UCSD-AML1 (cell line): Measurements from ENCODE around the gene MMP24.
A peak's percentile ranks its signal among the peaks of the same experiment; 100 is the strongest.
"Not testable (repeated sequence)": the region's sequence is repeated elsewhere in the genome, so short reads cannot be mapped to it uniquely, and the experiment has no call there.

Source experiments
- DNase-seq: peaks from one replicate; lab custom pipeline; 2025; ENCODE audit not compliant: unreplicated experiment; lab: John Stamatoyannopoulos, UW

Gene MMP24

DNA sequence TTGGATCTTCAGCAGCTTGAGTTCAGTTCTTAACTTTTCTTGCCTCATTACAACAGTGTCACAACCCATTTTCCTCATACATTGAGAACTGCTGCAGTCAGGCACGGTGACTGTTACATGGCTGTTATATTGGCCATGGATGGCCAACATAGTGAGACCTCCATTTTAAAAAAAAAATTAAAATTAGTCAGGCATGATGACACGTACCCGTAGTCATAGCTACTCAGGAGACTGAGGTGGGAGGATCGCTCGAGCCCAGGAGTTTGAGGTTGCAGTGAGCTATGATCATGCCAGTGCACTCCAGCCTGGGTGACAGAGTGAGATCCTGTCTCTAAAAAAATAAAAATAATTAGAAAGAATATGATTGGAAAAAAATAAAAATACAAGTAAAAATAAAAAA is 9.9 kb upstream of the MMP24 start:
- no peak for DNase-seq

DNA sequence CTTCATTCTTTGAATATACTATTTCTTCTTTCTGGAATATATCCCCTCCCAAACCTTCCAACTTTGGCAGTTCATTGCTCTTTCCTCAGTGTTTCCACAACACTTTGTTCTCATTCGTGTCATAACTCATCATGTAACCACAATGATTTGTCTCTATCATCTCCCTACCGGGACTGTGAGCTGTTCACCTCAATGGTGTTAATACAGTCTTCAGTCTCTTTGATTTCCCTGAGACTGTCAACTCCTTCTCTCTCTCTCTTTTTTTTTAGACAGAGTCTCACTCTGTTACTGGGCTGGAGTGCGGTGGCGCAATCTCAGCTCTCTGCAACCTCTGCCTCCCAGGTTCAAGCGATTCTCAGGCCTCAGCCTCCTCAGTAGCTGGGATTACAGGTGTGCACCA is 2.5 kb upstream of the MMP24 start:
- DNase-seq: no peak

DNA sequence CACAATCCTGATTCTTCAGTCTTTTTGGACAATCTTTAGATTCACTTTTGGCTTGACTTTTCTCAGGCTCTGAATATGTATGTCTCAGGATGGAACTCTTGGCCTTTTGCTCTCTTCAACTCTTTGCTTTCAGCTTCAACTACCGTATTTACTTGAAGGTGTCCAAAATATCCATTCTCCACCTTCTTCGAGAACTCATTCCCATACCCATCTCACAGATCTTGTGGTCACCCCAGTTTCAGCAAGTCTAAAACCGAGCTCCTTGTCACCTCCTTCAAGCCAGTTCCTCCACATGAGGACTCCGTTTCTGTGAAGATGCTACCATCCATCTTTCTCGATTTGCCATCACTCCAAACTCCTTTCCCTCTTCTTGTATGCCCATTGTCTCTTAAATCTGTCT is 2.0 kb upstream of the MMP24 start:
- DNase-seq: no peak

DNA sequence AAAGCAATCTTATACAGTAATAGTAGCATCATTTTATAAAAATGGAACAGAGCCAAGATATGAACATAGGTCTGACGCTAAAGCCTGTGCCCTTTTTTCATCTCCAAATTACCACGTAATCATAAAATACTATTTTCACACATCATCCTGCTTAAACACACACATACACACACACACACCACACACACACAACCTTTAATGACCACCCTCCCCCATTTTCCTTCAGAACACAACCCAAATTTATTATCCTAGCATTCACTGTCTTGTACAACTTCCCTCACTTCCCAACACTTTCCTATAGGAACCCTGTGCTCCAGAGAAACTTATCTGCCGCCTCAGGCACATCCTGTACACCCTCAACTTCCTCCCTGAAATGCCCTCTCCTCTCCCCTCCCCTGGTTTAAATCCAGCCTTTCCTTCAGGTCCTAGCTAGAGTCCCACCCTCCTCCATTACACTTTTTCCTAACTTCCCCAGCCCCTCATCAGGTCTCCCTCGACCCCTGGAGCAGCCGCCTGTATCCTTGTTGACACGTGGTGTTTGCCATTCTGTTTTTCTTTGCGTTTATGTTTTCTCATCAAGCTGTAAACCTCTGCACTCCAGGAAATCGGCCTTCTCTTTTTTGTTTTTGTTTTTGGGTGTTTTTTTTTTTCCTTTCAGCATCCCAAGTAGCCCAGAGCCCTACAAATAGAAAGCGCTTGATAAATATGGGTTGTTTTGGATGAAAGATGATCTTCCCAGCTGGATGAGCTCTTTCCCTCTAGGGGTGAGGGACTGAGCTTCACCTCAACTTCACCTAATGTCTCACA is 968 bp upstream of the MMP24 start:
- DNase-seq: no peak

DNA sequence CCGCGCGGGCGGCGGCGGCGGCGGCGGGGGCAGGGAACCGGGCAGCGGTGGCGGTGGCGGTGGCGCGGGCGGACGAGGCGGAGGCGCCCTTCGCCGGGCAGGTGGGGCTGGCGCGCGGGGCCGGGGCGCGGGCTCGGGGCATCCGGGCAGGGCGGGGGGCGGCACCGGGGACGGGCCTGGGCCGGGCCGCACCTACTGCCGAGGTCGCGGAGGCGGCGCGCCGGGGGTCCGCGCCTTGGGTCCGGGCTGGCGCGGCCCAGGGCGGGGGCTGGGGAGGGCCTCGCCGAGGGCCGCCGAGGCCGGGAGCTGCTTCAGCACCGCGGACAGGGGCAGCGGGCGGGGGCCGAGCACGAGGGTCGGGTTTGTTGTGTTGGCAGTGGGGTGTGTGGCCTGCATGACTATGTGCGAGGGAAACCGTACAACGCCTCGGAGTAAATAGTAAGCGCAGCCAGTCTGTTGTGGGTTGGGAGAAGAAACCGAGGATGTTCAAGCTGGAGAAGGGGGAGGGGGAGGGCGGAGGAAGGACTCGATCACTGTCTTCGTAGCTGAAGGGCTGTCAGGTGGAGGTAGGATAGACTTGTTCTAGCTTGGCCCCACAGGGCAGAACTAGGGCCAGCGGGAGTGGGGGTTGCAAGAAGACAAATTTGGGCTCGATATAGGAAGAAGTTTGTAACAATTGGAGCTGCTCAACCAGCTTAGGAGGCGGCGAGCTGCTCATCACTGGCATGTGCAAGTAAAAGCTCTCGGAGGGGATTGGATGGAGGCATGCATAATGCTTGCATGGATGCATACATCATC is 593 bp downstream of the MMP24 start:
- peak; percentile 45 for DNase-seq

DNA sequence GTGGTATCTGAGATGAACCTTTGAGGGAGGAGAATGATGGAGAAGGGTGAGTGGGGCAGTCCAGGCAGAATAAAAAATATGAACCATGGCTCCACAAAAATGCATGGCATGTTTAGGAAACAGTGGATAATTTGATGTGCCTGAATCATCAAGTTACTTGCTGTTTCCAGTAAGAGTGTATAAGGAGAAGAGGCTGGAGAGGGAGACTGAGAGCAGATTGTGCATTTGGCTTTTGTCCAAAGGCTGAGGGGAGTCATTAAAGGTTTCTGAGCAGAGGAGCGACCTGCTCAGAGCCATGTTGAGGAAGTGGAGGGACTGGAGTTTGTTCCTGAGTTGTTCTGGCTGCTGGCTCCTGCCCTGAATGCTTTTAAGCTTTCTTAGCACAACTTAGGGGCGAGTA is 6.1 kb downstream of the MMP24 start:
- DNase-seq: no peak

DNA sequence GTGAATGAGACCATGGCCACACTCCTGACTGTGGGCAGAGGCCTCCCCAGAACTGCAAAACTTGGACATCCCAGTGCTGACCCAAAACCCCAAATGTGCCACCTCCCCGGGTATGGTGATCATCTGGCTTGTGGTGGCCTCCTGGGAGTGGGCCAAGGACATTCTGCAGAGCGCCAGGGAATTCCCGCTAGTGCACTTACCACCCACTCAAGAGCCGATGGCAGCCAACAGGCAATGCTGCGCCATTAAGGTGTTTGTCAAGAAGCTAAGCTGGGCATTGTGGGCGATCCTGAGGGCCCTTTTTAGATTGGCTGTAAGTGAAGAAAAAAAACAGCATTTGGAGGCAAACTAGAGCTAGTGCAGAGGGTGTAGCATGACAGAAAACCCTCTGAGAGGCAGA is 9.4 kb downstream of the MMP24 start:
- DNase-seq: no peak

DNA sequence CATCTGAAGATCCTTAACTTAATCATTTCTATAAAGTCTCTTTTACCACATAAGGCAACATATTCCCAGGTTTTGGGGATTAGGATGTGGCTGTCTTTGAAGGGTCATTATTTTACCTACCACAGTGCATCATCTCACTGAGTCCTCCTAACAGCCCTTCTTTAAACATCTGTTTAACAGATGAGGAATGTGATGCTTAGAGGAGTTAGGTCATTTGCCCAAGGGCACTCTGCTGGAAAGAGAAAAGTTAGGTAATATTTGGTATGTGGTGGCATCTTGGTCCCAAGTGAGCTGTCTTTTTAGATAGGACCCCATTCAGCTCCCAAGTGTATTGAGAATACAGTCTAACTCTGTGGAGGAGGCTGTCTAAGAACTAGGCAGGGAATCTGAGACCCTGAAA is 11.0 kb downstream of the MMP24 start:
- DNase-seq: no peak

DNA sequence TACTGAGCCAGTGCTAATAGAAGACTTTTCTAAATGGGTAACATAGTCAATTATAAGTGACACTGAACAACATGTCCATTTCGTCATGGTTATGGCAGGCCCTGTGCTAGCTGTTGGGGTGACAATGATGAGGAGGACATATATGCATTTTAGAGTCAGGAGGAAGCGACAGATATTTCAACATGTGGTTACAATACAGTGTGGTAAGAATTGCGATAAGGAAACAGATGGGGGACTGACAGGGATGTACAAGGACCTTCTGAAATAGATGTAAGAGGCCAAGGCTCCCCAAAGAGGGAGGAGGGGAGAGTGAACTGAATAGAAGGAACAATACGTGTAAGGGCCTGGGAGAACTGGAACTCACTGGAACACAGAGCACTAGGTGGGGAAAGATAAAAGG is 11.7 kb downstream of the MMP24 start:
- no peak for DNase-seq

DNA sequence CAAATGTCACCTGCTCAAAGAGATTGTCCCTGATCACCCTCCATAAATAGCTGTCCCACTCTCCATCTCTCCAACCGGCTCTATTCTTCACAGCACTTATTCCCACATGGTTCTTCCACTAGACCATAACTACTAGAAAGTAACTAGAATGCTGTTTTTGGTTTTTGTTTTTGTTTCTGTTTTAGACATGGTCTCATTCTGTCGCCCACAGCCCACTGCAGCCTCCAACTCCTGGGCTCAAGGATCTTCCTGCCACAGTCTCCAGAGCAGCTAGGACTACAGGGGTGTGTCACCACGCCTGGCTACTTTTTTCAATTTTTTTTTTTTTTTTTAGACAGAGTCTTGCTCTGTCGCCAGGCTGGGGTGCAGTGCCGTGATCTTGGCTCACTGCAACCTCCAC is 12.2 kb downstream of the MMP24 start:
- no peak for DNase-seq

DNA sequence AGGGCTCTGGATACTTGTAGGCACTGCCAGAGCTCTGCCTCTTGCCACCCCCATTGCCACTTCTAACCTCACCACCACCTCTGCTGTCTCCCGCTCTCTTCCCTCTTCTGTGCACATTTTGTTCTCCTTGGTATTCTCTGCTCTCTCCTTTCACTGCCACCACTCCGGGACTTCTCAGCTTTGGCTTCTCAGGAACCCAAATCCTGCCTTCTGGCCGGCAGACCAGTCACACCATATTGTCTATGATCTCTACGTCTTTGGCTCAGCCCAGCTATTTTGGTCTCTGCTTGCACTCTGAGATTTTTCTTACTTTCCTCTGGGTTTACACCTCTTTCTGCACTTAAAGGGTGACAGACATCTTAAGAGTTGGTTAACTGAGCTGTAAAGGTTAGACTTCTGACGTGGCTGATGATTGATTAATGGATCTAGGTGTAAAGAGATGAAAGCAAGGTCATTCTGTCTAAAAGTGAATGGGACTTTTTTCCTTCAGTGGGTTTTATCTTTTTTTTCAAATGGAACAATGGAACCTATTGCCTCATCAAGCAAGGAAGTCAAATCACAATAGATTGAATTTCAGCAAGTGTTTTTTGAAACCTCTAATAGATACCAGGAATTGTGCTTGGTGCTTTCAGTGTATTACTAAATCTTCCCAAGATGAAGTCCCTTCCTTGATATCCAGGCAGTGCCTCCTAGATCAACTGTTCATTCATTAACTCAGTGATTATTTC is 13.8 kb downstream of the MMP24 start:
- DNase-seq: no peak

DNA sequence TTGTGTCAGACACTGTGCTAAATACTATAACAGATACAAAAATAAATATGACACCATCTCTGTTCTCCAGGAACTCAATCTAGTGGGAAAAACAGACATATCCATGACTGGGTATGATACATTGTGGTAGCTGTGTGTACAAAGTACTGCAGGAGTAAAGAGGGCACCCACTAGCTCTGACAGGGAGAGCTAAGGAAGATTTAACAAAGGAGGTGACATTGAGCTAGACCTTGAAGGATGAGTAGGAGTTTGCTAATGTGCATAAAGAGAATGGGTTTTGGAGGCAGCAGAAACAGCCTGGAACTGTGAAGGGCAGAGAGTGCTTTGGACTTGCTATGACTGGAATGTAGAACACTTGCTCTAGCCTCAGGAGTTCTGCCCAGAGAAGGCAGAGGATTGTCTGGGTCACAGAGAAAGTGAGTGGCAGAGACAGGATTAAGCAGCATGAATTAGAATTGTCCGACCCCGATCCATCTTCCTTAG is 14.4 kb downstream of the MMP24 start:
- DNase-seq: no peak

DNA sequence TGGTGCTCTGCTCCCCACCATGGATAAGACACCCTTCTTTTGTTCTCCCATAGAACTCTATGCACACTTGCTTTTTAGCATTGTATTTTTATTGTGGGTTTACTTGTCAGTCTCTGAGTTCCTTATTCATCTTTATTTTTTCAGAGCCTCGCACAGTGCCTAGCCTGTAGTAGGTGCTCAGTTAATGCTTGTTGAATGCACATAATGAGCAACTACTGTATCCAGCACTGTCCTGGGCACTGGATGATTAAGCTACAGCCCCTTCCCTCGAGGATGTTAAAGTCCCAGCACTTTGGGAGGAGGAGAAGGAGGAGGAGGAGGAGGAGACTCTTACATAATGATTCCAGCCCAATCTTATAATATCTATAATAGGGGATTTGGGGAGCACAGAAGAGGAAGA is 16.8 kb downstream of the MMP24 start:
- DNase-seq: no peak

DNA sequence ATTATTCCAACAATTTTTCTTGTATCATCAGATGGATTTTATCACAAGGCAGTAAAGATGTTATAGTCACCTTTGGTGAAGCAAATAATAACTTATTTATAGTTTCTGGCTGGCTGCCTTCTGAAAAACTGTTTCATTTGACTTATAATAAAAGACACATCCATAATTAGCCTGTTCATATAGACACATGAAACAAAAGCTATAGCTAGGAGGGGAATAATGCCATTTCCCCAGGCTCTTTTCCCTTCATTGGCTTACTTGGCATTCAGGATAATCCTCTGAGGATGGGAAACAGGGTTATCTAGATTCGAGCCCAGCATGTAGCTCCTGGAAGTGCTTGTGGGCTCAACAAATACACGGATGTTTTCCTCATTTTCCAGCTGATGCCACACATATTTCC is 17.5 kb downstream of the MMP24 start:
- no peak for DNase-seq

DNA sequence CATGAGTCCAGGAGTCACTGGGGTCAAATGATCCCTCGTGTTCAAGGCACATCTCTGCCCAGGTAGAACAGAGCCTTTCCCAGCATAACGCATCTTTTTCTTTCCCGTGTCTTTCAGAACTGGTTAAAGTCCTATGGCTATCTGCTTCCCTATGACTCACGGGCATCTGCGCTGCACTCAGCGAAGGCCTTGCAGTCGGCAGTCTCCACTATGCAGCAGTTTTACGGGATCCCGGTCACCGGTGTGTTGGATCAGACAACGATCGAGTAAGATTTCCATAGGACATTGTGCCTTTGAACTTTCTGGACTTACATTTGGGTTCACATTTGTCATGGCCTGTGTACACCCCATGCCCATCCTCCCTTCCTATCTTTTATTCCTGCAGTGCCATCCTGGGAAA is 20.2 kb downstream of the MMP24 start:
- DNase-seq: no peak

DNA sequence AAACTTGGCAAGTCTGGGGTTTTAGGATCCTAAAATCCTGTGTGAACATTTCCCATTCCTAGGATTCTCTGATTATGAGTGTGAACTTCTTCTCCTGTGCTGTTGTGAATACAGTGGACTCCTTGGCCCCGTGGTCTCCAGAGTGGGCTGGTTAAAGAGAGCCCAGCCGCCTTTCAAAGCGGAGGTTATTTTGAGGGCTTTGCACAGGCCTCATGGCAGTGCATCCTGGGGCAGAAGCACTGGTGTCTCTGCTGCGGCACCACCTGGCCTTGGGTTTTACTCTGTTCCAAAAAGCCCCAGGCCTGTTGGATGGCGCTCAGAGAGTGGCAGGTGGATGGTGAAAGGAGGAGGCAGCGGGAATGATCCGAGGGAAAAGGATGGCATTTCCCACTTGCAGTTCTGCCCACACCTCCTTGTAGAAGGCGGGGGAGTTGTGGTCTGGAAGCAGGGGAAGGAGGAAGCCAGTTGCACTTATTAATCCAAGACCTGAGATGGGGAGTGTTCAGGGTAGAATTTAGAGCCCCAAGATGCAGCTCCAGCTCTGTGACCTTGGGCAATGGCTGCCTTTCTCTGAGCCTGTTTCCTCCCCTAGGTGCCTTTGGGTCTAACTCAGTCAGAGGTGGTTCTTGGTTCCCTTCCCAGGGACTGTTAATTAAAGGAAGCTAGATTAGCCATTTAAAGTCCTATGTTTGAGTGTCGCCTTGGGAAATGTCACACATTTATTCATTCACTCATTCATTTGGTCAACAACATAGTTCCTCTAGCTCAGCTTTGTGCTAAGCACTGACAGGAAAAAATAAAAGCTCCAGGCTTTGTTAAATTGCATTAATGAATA is 22.4 kb downstream of the MMP24 start:
- DNase-seq: no peak

DNA sequence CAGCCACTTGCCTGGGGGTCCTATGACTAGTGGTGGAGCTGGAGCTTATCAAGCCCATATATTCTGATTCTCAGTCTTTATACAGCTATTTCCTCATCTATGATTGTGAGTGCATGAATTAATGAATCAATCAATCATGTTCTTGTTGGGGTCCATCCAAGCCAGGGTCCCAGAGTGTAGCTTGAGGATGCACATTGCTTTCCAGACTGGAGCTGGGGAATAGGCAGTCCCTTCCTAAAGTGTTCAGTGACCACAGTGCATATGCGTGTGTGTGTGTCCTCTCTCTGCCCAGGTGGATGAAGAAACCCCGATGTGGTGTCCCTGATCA is 25.1 kb downstream of the MMP24 start:
- DNase-seq: no peak

DNA sequence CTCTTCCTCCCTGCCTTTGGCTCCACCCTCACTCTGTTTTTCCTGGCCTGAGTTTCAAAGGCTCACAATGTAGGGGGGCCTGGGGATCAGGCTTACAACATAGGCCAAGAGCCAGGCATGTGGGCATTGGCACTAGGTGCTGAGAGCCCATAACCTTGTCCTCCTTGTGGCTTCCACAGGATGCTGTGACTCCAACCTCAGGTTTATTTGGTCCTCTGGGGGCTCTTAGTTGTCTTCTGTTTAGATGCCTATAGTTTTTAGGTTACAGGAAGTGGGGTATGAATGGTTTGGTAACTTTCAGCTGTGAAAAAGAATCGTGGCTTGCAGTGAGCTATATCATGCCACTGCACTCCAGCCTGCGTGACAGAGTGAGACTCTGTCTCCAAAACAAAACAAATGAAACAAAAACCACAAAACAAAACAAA is 25.6 kb downstream of the MMP24 start:
- DNase-seq: no peak

DNA sequence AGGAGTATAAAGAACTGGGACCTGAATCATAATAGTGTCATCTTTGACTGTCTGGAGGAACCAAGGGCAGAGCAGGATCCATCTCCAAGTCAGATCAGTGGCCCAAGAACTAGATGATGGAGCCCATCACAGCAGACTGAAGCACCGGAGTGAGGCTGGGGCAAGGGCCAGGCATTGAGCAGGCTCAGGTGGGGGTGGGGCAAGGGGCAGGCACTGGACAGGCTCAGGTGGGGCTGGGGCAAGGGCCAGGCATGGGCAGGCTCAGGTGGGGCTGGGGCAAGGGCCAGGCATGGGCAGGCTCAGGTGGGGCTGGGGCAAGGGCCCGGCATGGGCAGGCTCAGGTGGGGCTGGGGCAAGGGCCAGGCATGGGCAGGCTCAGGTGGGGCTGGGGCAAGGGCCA is 26.1 kb downstream of the MMP24 start:
- DNase-seq: not testable (repeated sequence)

DNA sequence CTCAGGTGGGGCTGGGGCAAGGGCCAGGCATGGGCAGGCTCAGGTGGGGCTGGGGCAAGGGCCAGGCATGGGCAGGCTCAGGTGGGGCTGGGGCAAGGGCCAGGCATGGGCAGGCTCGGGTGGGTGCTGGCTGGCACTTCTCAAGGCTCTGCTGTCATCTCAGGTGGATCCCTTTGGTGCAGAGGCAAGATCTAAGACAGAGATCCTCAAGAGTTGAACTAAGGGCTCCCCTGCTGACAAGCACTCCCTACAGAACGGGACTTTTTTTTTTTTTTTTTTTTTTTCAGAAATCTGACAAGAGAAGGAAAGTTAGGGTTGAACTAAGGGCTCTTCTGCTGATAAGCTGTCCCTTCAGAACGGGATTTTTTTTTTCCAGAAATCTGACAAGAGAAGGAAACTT is 26.5 kb downstream of the MMP24 start:
- no peak for DNase-seq

DNA sequence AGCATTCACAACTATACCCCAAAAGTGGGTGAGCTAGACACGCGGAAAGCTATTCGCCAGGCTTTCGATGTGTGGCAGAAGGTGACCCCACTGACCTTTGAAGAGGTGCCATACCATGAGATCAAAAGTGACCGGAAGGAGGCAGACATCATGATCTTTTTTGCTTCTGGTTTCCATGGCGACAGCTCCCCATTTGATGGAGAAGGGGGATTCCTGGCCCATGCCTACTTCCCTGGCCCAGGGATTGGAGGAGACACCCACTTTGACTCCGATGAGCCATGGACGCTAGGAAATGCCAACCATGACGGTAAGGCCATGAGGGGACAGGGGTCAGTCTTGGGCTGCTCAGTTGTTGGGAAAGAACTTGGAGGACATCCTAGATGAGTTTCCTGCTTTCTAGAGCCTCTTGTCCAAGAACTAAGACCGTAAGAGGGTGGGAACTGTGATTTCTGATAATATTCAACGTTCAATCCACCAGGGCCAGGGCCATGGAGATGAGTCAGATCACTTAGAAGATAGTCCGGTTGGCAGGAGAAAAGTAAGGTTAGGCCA is 28.0 kb downstream of the MMP24 start:
- no peak for DNase-seq
